ENCODE measurements around the gene BNC2. TPM values are rescaled to one million over a fixed set of nuclear protein-coding genes. Genes with fewer than 3 reads are reported as not detected.
"Not testable (repeated sequence)": the region's sequence is repeated elsewhere in the genome, so short reads cannot be mapped to it uniquely, and the experiment has no call there.

BNC2 gene
- total RNA-seq, 1 donor from 2014 or later: 2.9 TPM

DNA sequence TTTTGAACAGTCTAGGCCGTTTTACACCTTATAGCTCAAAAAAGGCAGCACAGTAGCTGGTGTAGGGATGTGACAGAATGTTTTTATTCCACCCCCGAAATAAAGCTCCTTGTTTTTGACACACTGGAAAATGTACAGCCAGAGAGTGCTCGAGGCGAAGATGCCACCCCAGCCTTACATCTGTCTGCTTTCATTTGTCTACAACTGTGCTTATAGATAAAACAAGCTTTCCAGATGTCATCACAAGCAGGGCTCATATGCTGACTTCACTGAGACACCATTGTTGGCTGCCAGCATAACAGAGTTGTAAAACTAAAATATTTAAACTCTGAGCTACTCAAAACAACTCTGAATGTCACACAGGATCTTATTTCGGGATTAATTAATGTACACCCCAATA is 386.3 kb downstream of the BNC2 start:
- DNase-seq (ENCODE audit: low read depth): no peak
- no peak overlapping the region for H3K4me3 ChIP-seq (ENCODE audit: low read depth, low read length)
- TF ChIP-seq, protein P1, sequence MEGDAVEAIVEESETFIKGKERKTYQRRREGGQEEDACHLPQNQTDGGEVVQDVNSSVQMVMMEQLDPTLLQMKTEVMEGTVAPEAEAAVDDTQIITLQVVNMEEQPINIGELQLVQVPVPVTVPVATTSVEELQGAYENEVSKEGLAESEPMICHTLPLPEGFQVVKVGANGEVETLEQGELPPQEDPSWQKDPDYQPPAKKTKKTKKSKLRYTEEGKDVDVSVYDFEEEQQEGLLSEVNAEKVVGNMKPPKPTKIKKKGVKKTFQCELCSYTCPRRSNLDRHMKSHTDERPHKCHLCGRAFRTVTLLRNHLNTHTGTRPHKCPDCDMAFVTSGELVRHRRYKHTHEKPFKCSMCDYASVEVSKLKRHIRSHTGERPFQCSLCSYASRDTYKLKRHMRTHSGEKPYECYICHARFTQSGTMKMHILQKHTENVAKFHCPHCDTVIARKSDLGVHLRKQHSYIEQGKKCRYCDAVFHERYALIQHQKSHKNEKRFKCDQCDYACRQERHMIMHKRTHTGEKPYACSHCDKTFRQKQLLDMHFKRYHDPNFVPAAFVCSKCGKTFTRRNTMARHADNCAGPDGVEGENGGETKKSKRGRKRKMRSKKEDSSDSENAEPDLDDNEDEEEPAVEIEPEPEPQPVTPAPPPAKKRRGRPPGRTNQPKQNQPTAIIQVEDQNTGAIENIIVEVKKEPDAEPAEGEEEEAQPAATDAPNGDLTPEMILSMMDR (conservative IDR thresholded peaks at IDR 0.05; ENCODE audit: low read depth, low read length): no peak

DNA sequence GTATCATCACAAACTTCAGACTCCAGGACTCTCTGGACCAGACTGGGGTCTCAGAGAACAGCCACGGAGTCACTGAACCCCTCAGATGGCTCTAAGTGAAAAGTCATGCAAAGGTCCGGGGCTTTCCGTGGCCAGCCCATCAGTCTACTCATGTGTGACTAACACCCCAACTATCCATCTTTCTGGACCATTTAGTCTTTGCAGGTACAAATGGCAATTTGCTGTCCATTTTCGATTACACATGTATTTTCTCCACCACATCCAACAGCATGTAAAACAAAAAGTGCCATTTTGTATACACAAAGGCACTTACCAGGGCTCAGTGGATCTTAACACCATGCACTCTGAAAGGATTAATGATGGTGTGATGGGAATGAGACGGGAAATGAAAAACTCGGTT is 387.7 kb downstream of the BNC2 start:
- TF ChIP-seq, protein P1 (conservative IDR thresholded peaks at IDR 0.05; ENCODE audit: low read depth, low read length): no peak
- DNase-seq (ENCODE audit: low read depth): no peak
- H3K4me3 ChIP-seq (ENCODE audit: low read depth, low read length): no peak overlapping the region

DNA sequence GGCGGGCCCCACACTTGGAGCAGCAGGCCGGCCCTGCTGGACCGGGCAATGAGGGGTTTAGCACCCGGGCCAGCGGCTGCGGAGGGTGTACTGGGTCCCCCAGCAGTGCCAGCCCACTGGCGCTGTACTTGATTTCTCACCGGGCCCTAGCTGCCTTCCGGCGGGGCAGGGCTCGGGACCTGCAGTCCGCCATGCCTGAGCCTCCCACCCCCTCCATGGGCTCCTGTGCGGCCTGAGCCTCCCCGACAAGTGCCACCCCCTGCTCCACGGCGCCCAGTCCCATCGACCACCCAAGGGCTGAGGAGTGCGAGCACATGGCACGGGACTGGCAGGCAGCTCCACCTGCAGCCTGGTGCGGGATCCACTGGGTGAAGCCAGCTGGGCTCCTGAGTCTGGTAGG is 389.9 kb downstream of the BNC2 start:
- not testable (repeated sequence) for DNase-seq (ENCODE audit: low read depth)

DNA sequence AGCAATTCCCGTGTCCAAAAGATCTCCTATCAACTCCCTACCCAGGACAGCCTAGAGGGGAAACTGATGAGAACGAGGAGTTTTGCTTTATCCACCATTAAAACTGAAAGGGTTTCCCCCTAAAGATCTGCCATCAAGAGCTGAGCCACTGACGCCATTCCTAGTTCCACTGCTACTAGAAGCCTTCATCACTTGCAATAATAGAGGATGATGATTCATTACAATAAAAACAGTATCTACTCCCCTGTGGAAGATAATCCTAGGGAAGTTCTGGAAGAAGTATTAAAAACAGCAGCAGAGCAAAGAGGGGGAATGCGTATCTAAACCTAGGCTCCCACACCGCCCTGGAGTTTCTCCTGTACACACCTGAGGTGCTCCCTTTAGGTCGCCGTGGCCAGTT is 394.5 kb downstream of the BNC2 start:
- DNase-seq (ENCODE audit: low read depth): no peak
- TF ChIP-seq, protein P1 (conservative IDR thresholded peaks at IDR 0.05; ENCODE audit: low read depth, low read length): no peak
- no peak overlapping the region for H3K4me3 ChIP-seq (ENCODE audit: low read depth, low read length)

More for the DNA sequence above, 389.9 kb downstream of the BNC2 start:
- not testable (repeated sequence) for H3K4me3 ChIP-seq (ENCODE audit: low read depth, low read length)

DNA sequence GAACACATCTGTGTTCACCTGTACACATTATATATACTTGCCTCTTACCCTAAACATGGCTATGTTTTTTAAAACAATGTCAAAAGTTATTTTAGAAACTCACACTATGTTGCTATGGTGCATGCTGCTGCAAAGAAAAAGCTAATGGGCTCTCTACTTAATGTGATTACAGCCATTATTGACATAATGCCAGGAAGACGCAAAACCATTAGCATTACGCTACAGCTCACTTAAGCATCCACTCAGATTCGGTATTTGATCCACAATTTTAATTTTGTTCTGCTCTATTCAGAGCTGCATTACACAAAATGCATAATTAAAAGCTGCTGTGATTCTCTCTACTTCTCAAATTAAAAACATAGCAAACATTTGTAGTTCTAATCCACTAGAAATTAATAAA is 395.2 kb downstream of the BNC2 start:
- H3K4me3 ChIP-seq (ENCODE audit: low read depth, low read length): no peak overlapping the region
- no peak for DNase-seq (ENCODE audit: low read depth)
- TF ChIP-seq, protein P1 (conservative IDR thresholded peaks at IDR 0.05; ENCODE audit: low read depth, low read length): no peak

DNA sequence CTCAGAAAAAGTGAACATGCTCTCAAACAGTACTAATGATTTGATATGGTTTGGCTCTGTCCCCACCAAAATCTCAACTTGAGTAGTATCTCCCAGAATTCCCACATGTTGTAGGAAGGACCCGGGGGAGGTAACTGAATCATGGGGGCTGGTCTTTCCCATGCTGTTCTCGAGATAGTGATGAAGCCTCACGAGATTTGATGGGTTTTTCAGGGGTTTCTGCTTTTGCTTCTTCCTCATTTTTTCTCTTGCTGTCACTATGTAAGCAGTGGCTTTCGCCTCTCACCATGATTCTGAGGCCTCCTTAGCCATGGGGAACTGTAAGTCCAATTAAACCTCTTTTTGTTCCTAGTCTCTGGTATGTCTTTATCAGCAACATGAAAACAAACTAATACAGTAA is 401.3 kb downstream of the BNC2 start:
- TF ChIP-seq, protein P1 (conservative IDR thresholded peaks at IDR 0.05; ENCODE audit: low read depth, low read length): no peak
- DNase-seq (ENCODE audit: low read depth): no peak

DNA sequence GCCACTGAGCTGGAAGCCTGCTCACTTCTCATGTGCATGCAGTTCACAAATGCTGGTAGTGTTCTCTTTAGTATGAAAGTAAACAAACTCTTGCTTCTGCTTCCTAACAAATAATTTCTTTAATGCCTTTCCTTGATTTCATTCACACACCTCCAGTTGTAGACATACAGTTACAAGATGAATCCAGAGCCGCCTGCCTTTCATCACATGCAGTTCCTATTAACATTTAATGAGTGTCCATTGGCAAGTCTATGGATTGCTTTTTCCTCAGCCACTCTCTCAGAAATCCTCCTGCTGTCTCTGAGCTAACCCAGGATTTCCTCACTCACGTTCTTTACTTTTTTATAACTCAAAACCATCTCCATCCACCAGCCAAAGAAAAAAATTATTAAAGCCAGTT is 408.6 kb downstream of the BNC2 start:
- DNase-seq (ENCODE audit: low read depth): no peak
- TF ChIP-seq, protein P1 (conservative IDR thresholded peaks at IDR 0.05; ENCODE audit: low read depth, low read length): no peak
- H3K4me3 ChIP-seq (ENCODE audit: low read depth, low read length): no peak overlapping the region

More for the DNA sequence above, 401.3 kb downstream of the BNC2 start:
- no peak overlapping the region for H3K4me3 ChIP-seq (ENCODE audit: low read depth, low read length)

Data from epithelial cell of proximal tubule (primary cell).